Natural killer cell treated with Interleukin-12 subunit alpha and Interleukin-12 subunit beta and Interleukin-15 and Interleukin-18, amount 100 ng/mL, for 72 hours (primary cell): ENCODE measurements around the gene AZGP1. TPM values are rescaled to one million over a fixed set of nuclear protein-coding genes. Genes with fewer than 3 reads are reported as not detected.
"Not testable (repeated sequence)": the region's sequence is repeated elsewhere in the genome, so short reads cannot be mapped to it uniquely, and the experiment has no call there.

Source experiments
- ATAC-seq, 2 donors: fragments of 150-1000 bp; cut with Tn5 transposase in 1 of 2; sonication (Bioruptor Pico), chemical (Tn5 transposase) in 1 of 2; 2 replicates each; pipeline ENCODE4 v1.10.0; 2021
- DNase-seq: peaks from one replicate; pipeline ENCODE4 v3.0.0; 2022; ENCODE audit warnings: low spot score
- H3K27ac Mint-ChIP-seq, 2 donors: 1 replicate in 1 of 2; 2 replicates in 1 of 2; pipeline ENCODE4 v1.8.0; 2022; ENCODE audit warnings: mixed read lengths in 2 of 2, mild to moderate bottlenecking in 1 of 2, moderate library complexity in 1 of 2
- H3K27me3 Mint-ChIP-seq, 2 donors: 1 replicate in 1 of 2; 2 replicates in 1 of 2; pipeline ENCODE4 v1.8.0; 2022; ENCODE audit warnings: mixed read lengths in 2 of 2
- H3K36me3 Mint-ChIP-seq: one replicate; pipeline ENCODE4 v1.8.0; 2022; ENCODE audit warnings: mixed read lengths
- H3K4me1 Mint-ChIP-seq, 2 donors: 1 replicate in 1 of 2; 2 replicates in 1 of 2; pipeline ENCODE4 v1.8.0; 2022; ENCODE audit warnings: low read depth in 2 of 2, mixed read lengths in 2 of 2, mild to moderate bottlenecking in 1 of 2
- H3K4me3 Mint-ChIP-seq: one replicate; pipeline ENCODE4 v1.8.0; 2022; ENCODE audit warnings: mixed read lengths
- H3K9me3 Mint-ChIP-seq: 2 replicates; pipeline ENCODE4 v1.8.0; 2022; ENCODE audit warnings: mixed read lengths
- total RNA-seq, 2 donors: library from RNA; stranded (reverse); gene quantifications; one replicate each; pipeline ENCODE4 v1.2.3, GENCODE V29; 2022

The AZGP1 gene
- total RNA-seq, 2 donors from 2014 or later, result not detected

DNA sequence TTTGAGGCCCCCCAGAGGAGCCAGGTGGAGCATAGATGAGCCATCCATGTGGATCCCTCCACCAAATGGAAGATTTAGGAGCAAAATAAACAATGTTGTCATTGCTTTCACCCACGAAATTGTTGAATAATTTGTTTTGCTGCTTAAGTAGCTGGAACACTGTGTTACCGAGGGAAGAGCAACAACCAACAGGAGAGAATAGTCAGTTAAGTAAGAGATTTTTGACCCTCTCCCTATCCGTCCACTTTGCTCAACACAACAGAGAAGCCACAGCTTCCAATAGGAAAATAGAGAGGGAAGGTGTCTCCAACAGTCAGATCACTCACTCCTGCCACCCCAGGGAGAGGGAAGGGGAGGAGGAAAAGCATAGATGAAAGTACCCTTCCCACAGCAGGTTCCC lies 35.7 kb upstream of the AZGP1 start:
- ATAC-seq (no peak), DNase-seq (no peak)
- H3K27me3 Mint-ChIP-seq, result peaks cover 5 to 6% of the 10 kb centered on the region in 2 donors
- no peak overlapping the region for H3K4me3 Mint-ChIP-seq
- no peaks in the 10 kb centered on the region for H3K9me3 Mint-ChIP-seq
- peaks cover 6 to 12% of the 10 kb centered on the region in 2 donors for H3K4me1 Mint-ChIP-seq
- H3K36me3 Mint-ChIP-seq, result peaks cover 6% of the 10 kb centered on the region
- no peak overlapping the region for H3K27ac Mint-ChIP-seq

DNA sequence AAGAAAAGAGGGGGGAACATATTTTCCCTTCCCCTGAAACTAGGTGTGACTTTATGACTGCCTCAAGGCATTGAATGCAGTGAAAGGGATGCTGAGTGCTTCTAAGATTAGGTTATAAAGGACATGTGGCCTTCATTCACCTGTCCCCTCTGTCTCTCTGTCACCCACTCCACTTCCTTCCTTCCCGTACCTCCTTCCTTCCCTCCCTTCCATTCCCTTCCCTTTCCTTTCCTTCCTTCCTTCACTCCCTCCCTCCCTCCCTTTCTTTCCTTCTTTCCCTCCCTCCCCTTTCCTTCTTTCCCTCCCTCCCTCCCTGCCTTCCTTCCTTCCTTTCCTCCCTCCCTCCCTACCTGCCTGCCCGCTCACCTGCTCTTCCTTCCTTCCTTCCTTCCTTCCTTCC lies 35.1 kb upstream of the AZGP1 start:
- no peak overlapping the region for H3K4me3 Mint-ChIP-seq
- H3K27ac Mint-ChIP-seq, result no peak overlapping the region
- no peaks in the 10 kb centered on the region for H3K9me3 Mint-ChIP-seq
- no peaks in the 10 kb centered on the region for H3K36me3 Mint-ChIP-seq
- DNase-seq (no peak), ATAC-seq (no peak)
- H3K4me1 Mint-ChIP-seq, result peaks cover 0 to 6% of the 10 kb centered on the region in 2 donors
- peaks cover 5 to 6% of the 10 kb centered on the region in 2 donors for H3K27me3 Mint-ChIP-seq

DNA sequence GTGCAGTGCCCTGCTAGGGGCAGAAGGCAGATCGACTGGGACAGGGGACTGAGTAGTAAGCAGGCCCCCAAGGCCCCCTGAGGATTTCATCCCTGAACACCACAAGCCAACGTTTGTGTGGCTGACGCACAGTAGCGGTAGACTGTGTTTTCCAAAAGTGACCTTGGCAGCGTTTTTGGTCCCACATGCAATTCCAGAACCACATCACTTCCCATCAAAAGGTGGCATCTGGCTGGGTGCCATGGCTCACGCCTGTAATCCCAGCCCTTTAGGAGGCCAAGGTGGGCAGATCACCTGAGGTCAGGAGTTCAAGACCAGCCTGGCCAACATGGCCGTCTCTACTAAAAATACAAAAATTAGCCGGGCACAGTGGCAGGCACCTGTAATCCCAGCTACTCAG lies 34.1 kb upstream of the AZGP1 start:
- not testable (repeated sequence) for H3K4me3 Mint-ChIP-seq, ATAC-seq, H3K9me3 Mint-ChIP-seq, H3K36me3 Mint-ChIP-seq, H3K4me1 Mint-ChIP-seq, DNase-seq, H3K27me3 Mint-ChIP-seq, H3K27ac Mint-ChIP-seq

DNA sequence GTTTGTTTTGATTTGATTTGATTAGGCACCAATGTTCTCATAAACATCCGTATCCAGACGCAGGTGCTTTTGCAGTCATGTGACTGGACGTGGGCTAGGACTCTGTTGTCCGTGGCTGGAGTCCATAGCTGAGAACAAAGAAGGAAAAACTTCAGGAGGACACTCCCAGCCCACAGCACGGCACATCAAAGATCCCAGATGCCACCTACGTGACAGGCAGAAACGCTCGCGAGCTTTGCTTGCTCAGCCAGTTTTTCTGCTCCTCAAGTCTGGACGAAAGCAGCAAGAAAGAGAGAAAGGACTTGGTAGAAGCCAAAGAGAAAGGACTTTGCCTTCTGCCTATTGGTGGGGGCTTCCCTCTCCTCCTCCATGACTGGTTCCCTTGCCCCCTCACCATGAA lies 32.7 kb upstream of the AZGP1 start:
- Mint-ChIP-seq H3K27ac (peak overlapping the region in 1 of 2 donors; percentile 50), H3K4me1 (no peaks in the 10 kb centered on the region), H3K27me3 (peaks cover 5 to 6% of the 10 kb centered on the region in 2 donors), H3K9me3 (no peaks in the 10 kb centered on the region), H3K4me3 (no peak overlapping the region), H3K36me3 (no peaks in the 10 kb centered on the region)
- DNase-seq (no peak), ATAC-seq (no peak)

DNA sequence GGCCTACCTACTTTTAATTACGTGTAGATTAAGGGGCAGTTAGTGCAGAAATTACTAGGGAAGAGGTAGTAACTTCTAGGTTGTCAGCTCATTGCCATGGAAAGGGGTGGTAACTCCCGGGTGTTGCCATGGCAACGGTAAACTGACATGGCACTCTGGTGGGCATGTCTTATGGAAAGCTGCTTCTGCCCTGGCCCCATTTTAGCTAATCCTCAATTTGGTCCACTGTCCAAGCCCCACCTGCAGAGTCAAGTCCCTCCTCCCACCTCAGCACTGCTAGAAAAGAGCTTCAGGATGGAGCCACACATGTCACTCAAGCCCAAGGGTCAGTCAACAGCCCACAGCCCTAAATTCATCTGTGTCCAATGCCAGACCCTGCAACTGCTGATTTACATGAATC lies 32.1 kb upstream of the AZGP1 start:
- H3K36me3 Mint-ChIP-seq, result no peaks in the 10 kb centered on the region
- H3K27me3 Mint-ChIP-seq, result peaks cover 5 to 6% of the 10 kb centered on the region in 2 donors
- H3K4me1 Mint-ChIP-seq, result no peaks in the 10 kb centered on the region
- ATAC-seq, result no peak
- no peaks in the 10 kb centered on the region for H3K9me3 Mint-ChIP-seq
- DNase-seq, result no peak
- H3K4me3 Mint-ChIP-seq, result no peak overlapping the region
- H3K27ac Mint-ChIP-seq, result no peak overlapping the region

DNA sequence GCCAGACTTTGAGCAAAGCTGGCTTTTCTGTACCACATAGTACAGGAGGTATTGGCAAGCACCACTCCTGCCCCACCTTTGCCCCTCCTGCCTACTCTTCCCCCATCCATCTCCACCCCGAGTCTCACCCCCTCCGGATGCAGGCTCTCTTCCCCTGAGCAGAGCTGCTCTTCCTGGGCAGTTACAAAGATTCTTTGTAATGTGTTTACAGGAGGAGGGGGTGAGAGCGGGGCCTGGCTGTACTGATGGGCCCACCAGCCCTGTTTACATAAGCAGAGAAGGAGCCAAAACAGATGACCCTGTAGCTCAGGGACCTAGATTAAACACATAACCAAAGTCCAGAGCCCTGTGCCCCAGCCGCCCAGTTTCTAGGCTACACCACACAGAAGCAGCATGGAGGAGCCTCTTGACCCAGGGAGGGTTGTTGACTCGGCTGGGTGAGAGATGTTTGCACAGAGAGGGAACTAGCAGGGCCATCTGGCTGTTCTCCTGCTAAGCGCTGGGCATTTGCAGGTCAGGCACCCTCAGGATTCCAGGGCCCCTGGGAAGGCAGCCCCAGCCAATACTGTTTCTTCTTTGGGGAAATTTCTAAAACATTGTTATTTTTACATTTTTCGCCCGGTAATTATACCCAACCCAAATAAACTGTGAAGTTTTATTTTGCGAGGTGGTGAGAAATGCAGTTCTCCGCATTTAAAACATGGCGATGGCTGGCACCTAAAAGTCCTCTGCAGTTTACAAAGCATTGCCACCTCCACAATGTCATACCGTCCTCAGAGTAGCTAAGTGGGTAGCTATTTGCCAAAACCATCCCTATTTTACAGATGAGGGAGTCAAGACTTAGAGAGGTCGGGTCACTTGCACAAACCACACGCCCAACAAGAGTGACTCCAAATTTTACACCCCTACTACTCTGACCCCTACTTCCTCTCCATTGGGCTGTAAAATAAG lies 28.2 kb upstream of the AZGP1 start:
- no peak for DNase-seq
- Mint-ChIP-seq H3K27me3 (no peaks in the 10 kb centered on the region), H3K27ac (no peak overlapping the region), H3K4me3 (no peak overlapping the region), H3K4me1 (no peaks in the 10 kb centered on the region), H3K36me3 (no peaks in the 10 kb centered on the region), H3K9me3 (no peaks in the 10 kb centered on the region)
- ATAC-seq, result no peak

DNA sequence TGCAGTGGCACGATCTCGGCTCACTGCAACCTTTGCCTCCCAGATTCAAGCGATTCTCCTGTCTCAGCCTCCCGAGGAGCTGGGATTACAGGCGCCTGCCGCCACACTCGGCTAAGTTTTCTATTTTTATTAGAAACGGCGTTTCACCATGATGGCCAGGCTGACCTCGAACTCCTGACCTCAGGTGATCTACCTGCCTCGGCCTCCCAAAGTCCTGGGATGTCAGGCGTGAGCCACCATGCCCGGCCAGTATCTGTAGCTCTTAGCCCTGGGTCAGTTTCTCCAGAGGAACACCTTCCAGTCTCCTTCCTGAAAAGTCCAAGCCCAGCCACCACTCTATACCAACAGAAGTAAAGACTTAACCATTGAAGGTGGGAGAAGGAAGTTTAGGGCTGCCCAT lies 24.4 kb upstream of the AZGP1 start:
- H3K27ac Mint-ChIP-seq, result no peak overlapping the region

DNA sequence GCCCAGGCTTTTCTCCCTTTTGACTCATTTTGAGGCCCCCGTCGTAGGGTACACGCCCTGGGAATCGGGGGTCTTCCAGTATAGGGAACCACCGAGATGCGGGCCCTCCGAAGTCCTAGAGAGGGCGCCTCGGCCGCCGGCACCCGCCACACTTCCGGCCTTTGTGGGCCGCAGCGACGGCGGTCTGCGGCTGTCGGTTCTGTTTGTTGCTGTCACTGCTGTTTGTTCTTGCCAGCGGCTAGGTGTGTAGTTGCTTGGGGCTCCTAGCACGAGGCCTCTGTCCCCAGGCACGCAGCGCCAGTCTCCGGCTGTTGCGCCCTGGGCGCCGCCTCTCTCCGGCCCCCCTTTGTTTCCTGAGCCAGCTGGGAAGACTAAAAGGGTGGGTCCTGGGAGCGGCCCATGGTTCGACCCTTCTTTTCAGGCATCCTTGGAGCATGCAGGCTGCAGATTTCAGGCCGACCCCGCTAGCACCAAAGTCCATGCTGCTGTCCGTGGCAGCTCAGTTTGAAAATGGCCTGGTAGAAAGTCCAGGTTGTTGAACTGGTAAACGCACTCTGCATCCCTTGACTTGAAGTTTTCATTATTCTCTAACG lies 21.8 kb upstream of the AZGP1 start:
- Mint-ChIP-seq H3K9me3 (no peaks in the 10 kb centered on the region), H3K36me3 (no peaks in the 10 kb centered on the region), H3K27me3 (peaks cover 0 to 3% of the 10 kb centered on the region in 2 donors), H3K4me3 (peak overlapping the region; percentile 84), H3K27ac (peak overlapping the region; percentile 98 to 100), H3K4me1 (peaks cover 10 to 13% of the 10 kb centered on the region in 2 donors)
- DNase-seq, result peak; percentile 89
- peak; percentile 93 to 97 for ATAC-seq

More for the DNA sequence above, 24.4 kb upstream of the AZGP1 start:
- Mint-ChIP-seq H3K9me3 (no peaks in the 10 kb centered on the region), H3K4me1 (peaks cover 10 to 13% of the 10 kb centered on the region in 2 donors), H3K4me3 (no peak overlapping the region), H3K27me3 (peaks cover 0 to 3% of the 10 kb centered on the region in 2 donors), H3K36me3 (no peaks in the 10 kb centered on the region)
- DNase-seq (no peak), ATAC-seq (no peak)

DNA sequence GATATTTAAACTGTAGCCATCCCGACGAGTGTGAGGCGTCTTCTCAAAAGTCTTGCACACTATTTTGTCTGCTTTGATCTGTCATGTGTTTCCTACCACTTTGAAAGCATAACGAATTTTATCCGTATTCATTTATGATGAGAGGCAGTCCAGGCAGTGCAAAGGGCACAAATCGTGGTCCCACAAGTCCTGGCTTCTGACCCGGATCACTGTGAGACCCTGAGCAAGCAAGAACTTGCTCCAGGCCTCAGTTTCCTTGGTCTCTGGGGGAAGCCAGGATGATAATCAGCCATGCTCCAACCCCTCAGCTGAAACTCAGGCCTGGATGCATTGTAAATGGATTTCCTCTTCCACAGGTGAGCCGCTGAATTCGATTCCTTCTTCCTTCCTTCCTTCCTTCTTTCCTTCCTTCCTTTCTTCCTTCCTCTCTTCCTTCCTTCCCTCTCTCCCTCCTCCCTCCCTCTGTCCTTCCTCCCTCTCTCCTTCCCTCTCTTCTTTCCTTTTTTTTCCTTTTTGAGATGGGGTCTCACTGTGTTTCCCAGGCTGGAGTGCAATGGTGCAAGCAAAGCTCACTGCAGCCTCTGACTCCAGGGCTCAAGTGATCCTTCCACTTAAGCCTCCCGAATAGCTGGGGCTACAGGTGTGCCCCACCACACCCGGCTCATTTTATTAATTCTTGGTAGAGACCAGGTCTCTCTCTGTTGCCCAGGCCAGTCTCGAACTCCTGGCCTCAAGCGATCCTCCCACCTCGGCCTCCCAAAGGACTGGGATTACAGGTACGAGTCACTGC lies 21.1 kb upstream of the AZGP1 start:
- Mint-ChIP-seq H3K27ac (peak overlapping the region; percentile 98 to 100), H3K4me1 (peaks cover 10 to 13% of the 10 kb centered on the region in 2 donors), H3K27me3 (peaks cover 0 to 3% of the 10 kb centered on the region in 2 donors), H3K9me3 (no peaks in the 10 kb centered on the region), H3K36me3 (no peaks in the 10 kb centered on the region), H3K4me3 (peak overlapping the region; percentile 84)
- ATAC-seq (no peak), DNase-seq (no peak)

DNA sequence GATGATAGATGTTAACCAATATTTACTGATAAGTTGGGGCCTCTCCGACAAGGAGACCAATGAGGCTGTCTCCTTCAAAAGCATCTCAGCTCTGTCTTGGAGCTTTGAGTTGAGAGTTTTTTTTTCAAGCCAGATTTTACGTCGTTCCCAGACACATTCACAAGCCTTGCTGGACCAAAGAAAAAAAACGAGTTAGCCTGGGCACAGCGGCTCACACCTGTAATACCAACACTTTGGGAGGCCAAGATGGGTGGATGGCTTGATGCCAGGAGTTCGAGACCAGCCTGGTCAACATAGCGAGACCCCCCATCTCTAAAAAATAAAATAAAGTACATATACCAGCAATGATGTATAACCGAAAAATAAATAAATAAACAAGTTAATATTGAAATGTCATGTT lies 19.0 kb upstream of the AZGP1 start:
- no peak for DNase-seq
- Mint-ChIP-seq H3K4me1 (peaks cover 10 to 16% of the 10 kb centered on the region in 2 donors), H3K4me3 (no peak overlapping the region), H3K36me3 (no peaks in the 10 kb centered on the region), H3K27ac (no peak overlapping the region), H3K9me3 (no peaks in the 10 kb centered on the region), H3K27me3 (peaks cover 0 to 5% of the 10 kb centered on the region in 2 donors)
- ATAC-seq, result no peak

DNA sequence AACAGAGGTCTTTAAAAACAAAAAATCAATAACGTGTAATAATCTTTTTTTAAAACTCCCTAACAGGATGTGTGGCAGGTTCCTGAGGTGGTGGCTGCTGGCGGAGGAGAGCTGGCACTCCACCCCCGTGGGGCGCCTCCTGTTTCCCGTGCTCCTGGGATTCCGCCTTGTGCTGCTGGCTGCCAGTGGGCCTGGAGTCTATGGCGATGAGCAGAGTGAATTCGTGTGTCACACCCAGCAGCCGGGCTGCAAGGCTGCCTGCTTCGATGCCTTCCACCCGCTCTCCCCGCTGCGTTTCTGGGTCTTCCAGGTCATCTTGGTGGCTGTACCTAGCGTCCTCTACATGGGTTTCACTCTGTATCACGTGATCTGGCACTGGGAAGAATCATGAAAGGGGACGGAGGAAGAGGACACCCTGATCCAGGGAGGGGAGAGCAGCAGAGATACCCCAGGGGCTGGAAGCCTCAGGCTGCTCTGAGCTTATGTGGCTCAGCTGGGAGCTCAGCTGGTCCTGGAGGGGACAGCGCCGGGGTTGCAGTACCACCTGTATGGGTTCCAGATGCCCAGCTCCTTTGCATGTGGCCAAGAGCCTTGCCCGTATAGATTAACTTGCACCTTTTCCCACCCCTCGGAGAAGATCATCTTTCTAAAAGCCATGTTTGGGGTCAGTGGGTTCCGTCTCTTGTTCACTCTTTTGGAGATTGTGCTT lies 16.7 kb upstream of the AZGP1 start:
- H3K36me3 Mint-ChIP-seq, result no peaks in the 10 kb centered on the region
- H3K4me1 Mint-ChIP-seq, result peaks cover 9 to 11% of the 10 kb centered on the region in 2 donors
- H3K27ac Mint-ChIP-seq, result no peak overlapping the region
- no peaks in the 10 kb centered on the region for H3K9me3 Mint-ChIP-seq
- peaks cover 0 to 10% of the 10 kb centered on the region in 2 donors for H3K27me3 Mint-ChIP-seq
- ATAC-seq, result no peak
- no peak overlapping the region for H3K4me3 Mint-ChIP-seq
- no peak for DNase-seq

DNA sequence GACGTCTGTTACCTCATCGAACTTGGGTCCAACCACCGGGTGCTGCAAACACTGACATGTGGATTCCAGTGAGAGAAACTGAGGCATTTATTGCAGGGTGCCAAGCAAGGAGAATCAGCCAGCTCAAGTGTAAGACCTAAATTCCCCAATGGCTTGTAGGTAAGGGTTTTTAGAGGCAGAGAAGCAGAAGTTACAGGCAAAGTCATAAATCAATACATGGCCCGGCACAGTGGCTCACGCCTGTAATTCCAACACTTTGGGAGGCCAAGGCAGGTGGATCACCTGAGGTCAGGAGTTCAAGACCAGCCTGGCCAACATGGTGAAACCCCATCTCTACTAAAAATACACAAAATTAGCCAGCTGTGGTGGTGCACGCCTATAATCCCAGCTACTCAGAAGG lies 15.7 kb upstream of the AZGP1 start:
- H3K36me3 Mint-ChIP-seq, DNase-seq, H3K9me3 Mint-ChIP-seq, H3K27ac Mint-ChIP-seq, H3K4me3 Mint-ChIP-seq, ATAC-seq, H3K4me1 Mint-ChIP-seq: not testable (repeated sequence)
- peaks cover 0 to 14% of the 10 kb centered on the region in 2 donors for H3K27me3 Mint-ChIP-seq

DNA sequence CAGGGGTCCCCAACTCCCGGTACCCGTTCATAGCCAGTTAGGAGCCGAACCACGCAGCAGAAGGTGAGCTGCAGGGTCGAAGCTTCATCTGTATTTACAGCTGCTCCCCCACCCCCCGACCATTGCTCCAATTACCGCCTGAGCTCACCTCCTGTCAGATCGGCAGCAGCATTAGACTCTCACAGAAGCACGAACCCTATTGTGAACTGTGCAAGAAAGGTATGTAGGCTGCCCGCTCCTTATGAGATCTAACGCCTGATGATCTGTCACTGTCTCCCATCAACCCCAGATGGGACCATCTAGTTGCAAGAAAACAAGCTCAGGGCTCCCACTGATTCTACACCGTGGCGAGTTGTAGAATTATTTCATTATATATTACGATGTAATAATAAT lies 14.6 kb upstream of the AZGP1 start:
- Mint-ChIP-seq H3K27ac (no peak overlapping the region), H3K27me3 (peaks cover 0 to 11% of the 10 kb centered on the region in 2 donors), H3K4me3 (no peak overlapping the region), H3K36me3 (no peaks in the 10 kb centered on the region), H3K9me3 (no peaks in the 10 kb centered on the region), H3K4me1 (peaks cover 0 to 2% of the 10 kb centered on the region in 2 donors)
- DNase-seq (no peak), ATAC-seq (no peak)
